ENCODE data around the gene CERK. TPM values are rescaled to one million over a fixed set of nuclear protein-coding genes. Genes with fewer than 3 reads are reported as not detected.

The CERK gene
- total and polyA plus RNA-seq, 9 of the 15 experiments (the other 6 are each of a cell fraction or from before 2014, with no cell fraction given), result 1.1 to 14.9 (median 8.7) TPM

DNA sequence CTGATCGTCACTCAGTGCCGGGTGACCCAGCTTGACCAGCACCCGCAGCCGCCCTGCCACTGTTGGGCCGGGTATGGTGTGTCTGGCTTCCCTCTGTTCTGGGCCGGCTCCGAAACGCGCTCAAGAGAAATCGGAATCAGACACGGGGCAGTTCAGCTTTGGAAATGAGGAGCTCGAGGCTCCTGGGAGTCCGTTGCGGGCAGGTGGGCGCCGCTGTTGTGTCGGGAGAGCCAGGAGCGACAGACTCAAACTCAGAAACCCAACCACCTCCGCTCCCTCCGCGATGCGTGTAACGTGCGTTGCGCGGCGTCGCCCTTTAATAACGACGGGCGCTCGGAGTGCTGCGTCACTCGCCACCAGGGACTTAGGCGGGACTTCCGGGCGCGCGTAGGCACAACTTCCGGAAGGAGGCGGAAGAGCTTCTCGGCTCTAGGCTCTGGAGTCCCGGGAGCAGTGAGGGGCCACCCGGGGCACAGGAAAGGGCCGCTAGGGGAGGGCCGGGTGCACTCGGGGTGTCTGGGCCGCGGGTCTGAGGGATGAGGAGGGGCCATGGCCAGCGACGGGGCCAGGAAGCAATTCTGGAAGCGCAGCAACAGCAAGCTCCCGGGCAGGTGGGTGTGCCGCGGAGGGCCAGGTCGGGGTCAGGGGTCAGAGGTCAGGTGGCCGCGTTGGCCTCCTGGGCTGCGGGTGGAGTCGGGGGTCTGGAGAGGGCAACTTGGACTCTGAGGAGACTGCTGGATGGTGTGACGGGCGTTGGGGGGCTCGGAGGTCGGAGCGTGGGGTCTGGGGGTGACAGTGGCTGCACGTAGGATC, 24.4 kb upstream of the CERK start, which contains the start of gene TBC1D22A (continued):
- no peak for TF ChIP-seq HMGXB4 (CRISPR knock-in tag; IDR thresholded peaks at IDR 0.05)
- no peak for TF ChIP-seq HEY1 (CRISPR knock-in tag; IDR thresholded peaks at IDR 0.05; ENCODE audit: borderline replicate concordance)
- TF ChIP-seq SRSF1 (IDR thresholded peaks at IDR 0.05; ENCODE audit: low read depth, low read length), result peak; percentile 82; the same call in 1 of the 2 replicates
- TF ChIP-seq POLR2AphosphoS2 (IDR thresholded peaks at IDR 0.05; ENCODE audit: low read length), result no peak
- TF ChIP-seq NELFE (IDR thresholded peaks at IDR 0.05; ENCODE audit: insufficient read depth, insufficient read length), result peak; percentile 56
- no peak for TF ChIP-seq ZNF140 (CRISPR knock-in tag; IDR thresholded peaks at IDR 0.05)
- TF ChIP-seq ZNF395 (CRISPR knock-in tag; IDR thresholded peaks at IDR 0.05), result no peak
- no peak for TF ChIP-seq EHMT2 (IDR thresholded peaks at IDR 0.05)
- peak; percentile 22; a peak in 1 of 4 replicates for TF ChIP-seq SIX5 (IDR thresholded peaks at IDR 0.05; ENCODE audit: borderline replicate concordance in 1 of 2, insufficient read depth in 1 of 2, low read depth in 1 of 2, low read length in 2 of 2)
- TF ChIP-seq ZKSCAN1 (IDR thresholded peaks at IDR 0.05; ENCODE audit: low read depth, low read length), result 0 out of 2 replicates have a peak, but pooled peaks have one; percentile 44
- TF ChIP-seq HINFP (tag; conservative IDR thresholded peaks at IDR 0.05; ENCODE audit: low read depth), result no peak
- TF ChIP-seq HMG20B (CRISPR knock-in tag; IDR thresholded peaks at IDR 0.05), result no peak
- no peak for TF ChIP-seq HES1 (IDR thresholded peaks at IDR 0.05; ENCODE audit: low read depth)
- TF ChIP-seq KLF6 (CRISPR knock-in tag; IDR thresholded peaks at IDR 0.05; ENCODE audit: borderline replicate concordance), result no peak
- TF ChIP-seq DPF2 (IDR thresholded peaks at IDR 0.05), result peak; percentile 18; the same call in 1 of the 2 replicates
- TF ChIP-seq, protein P1, sequence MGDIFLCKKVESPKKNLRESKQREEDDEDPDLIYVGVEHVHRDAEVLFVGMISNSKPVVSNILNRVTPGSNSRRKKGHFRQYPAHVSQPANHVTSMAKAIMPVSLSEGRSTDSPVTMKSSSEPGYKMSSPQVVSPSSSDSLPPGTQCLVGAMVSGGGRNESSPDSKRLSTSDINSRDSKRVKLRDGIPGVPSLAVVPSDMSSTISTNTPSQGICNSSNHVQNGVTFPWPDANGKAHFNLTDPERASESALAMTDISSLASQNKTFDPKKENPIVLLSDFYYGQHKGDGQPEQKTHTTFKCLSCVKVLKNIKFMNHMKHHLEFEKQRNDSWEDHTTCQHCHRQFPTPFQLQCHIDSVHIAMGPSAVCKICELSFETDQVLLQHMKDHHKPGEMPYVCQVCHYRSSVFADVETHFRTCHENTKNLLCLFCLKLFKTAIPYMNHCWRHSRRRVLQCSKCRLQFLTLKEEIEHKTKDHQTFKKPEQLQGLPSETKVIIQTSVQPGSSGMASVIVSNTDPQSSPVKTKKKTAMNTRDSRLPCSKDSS (IDR thresholded peaks at IDR 0.05; ENCODE audit: low read depth, partially characterized antibody), result no peak
- no peak for TF ChIP-seq MCM5 (IDR thresholded peaks at IDR 0.05; ENCODE audit: low read depth)
- no peak for TF ChIP-seq PCBP2 (IDR thresholded peaks at IDR 0.05; ENCODE audit: low read depth, low read length, poor library complexity, severe bottlenecking)
- no peak for TF ChIP-seq ZFP30 (CRISPR knock-in tag; IDR thresholded peaks at IDR 0.05; ENCODE audit: borderline replicate concordance)
- TF ChIP-seq ZBTB1 (CRISPR knock-in tag; IDR thresholded peaks at IDR 0.05; ENCODE audit: borderline replicate concordance, low read depth), result no peak
- no peak for TF ChIP-seq CBX1 (IDR thresholded peaks at IDR 0.05; ENCODE audit: low read depth)
